Uterus (tissue), 2 donors: ENCODE results near the gene IKZF1.

Source experiments
- POLR2A ChIP-seq, 2 donors: fragments of 450-650 bp; IDR thresholded peaks; one replicate each; pipeline ENCODE4 v1.6.1; 2016; ENCODE audit warnings: antibody characterized with exemption in 2 of 2, mild to moderate bottlenecking in 1 of 2, moderate library complexity in 1 of 2
- TF ChIP-seq, protein P1 (sequence below), 4 experiments: fragments of 200-600 bp in 2 of 4; fragments of 450-650 bp in 2 of 4; sonication (generic) in 2 of 4; IDR thresholded peaks; one replicate each; pipeline ENCODE4 v1.5.1; 2016 to 2019; ENCODE audit warnings: antibody characterized with exemption in 4 of 4, mild to moderate bottlenecking in 2 of 4, moderate library complexity in 1 of 4

DNA sequence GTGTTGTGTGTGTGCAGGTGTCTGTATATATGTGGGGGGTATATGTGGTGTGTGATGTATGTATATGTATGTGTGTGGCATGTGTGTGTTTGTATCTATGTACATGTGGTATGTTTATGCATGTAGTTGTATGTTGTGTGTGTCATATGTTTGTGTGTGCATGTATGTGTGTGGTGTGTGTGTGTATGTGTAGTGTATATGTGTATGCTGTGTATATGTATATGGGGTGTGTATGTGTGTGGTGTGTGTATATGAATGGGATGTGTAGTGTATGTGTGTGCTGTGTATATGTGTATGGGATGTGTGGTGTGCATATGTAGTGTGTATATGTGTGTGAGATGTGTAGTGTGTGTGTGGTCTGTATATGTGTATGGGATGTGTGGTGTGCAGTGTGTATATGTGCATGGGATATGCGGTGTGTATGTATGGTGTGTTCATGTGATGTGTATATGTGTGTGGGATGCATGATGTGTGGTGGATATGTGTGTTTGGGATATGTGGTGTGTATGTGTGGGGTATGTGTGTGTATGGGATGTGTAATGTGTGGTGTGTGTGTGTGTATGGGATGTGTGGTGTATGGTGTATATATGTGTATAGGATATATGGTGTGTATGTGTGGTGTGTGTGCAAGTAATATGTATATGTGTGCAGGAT is 30.0 kb downstream of the IKZF1 start:
- TF ChIP-seq, protein P1, sequence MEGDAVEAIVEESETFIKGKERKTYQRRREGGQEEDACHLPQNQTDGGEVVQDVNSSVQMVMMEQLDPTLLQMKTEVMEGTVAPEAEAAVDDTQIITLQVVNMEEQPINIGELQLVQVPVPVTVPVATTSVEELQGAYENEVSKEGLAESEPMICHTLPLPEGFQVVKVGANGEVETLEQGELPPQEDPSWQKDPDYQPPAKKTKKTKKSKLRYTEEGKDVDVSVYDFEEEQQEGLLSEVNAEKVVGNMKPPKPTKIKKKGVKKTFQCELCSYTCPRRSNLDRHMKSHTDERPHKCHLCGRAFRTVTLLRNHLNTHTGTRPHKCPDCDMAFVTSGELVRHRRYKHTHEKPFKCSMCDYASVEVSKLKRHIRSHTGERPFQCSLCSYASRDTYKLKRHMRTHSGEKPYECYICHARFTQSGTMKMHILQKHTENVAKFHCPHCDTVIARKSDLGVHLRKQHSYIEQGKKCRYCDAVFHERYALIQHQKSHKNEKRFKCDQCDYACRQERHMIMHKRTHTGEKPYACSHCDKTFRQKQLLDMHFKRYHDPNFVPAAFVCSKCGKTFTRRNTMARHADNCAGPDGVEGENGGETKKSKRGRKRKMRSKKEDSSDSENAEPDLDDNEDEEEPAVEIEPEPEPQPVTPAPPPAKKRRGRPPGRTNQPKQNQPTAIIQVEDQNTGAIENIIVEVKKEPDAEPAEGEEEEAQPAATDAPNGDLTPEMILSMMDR (IDR thresholded peaks at IDR 0.05) = no peak
- TF ChIP-seq POLR2A (IDR thresholded peaks at IDR 0.05) = no peak
